IMR-90 (cell line): ENCODE measurements around the gene SHROOM3. TPM values are rescaled to one million over a fixed set of nuclear protein-coding genes. Genes with fewer than 3 reads are reported as not detected.

Experiments used
- ATAC-seq: fragments of 200-7000 bp; cut with Tn5 transposase; 2 replicates; pipeline ENCODE4 v1.9.1; 2020; ENCODE audit warnings: low read depth, mild to moderate bottlenecking, moderate library complexity
- BruUV-seq: library from RNA; stranded (reverse); fragments of 400-500 nt; replicated peaks from 2 replicates; lab custom pipeline; 2021; lab: Mats Ljungman, UMichigan
- CTCF ChIA-PET: fragments of 300-600 bp; formaldehyde crosslinking; extraction: SDS; loops from one replicate; lab custom pipeline; 2021; ENCODE audit warnings: antibody characterized with exemption; lab: Yijun Ruan, JAX
- POLR2A ChIA-PET: fragments of 300-600 bp; sonication (Branson Sonifier 250); formaldehyde crosslinking; loops from one replicate; lab custom pipeline; 2022; ENCODE audit warnings: antibody characterized with exemption; ENCODE audit not compliant: unreplicated experiment; lab: Charles Lee
- DNase-seq: peaks from one replicate; pipeline ENCODE4 v3.0.0; 2013
- H2AFZ ChIP-seq: replicated peaks from 2 replicates; pipeline ENCODE3; 2013; ENCODE audit warnings: low read length, mild to moderate bottlenecking; ENCODE audit not compliant: poor library complexity
- H2AK5ac ChIP-seq: 2 replicates; pipeline ENCODE4 v1.6.1; 2013; ENCODE audit warnings: low read depth, low read length, inconsistent platforms
- H2AK9ac ChIP-seq: replicated peaks from 2 replicates; pipeline ENCODE3; 2013; ENCODE audit warnings: mild to moderate bottlenecking, low read depth, low read length, moderate library complexity; ENCODE audit not compliant: poor library complexity
- H2BK120ac ChIP-seq: 2 replicates; pipeline ENCODE4 v1.6.1; 2013; ENCODE audit warnings: low read depth, low read length, inconsistent platforms
- H2BK15ac ChIP-seq: 3 replicates; pipeline ENCODE4 v1.6.1; 2013; ENCODE audit warnings: low read depth, low read length, inconsistent platforms
- H2BK20ac ChIP-seq: 2 replicates; pipeline ENCODE4 v1.6.1; 2013; ENCODE audit warnings: low read depth, mild to moderate bottlenecking, inconsistent platforms, low read length, moderate library complexity
- H2BK5ac ChIP-seq: 2 replicates; pipeline ENCODE4 v1.6.1; 2013; ENCODE audit warnings: mild to moderate bottlenecking, low read depth, low read length, inconsistent platforms; ENCODE audit not compliant: poor library complexity, severe bottlenecking
- H3K14ac ChIP-seq: replicated peaks from 2 replicates; pipeline ENCODE4 v1.6.1; 2013; ENCODE audit warnings: low read depth, low read length, inconsistent platforms
- H3K18ac ChIP-seq: 2 replicates; pipeline ENCODE4 v1.6.1; 2013; ENCODE audit warnings: low read depth, low read length, control low read depth
- H3K23ac ChIP-seq: 2 replicates; pipeline ENCODE4 v1.6.1; 2013; ENCODE audit warnings: low read depth, low read length, inconsistent platforms
- H3K27ac ChIP-seq: 2 replicates; pipeline ENCODE4 v1.5.1; 2013; ENCODE audit warnings: mild to moderate bottlenecking, control low read depth, low read length; ENCODE audit not compliant: insufficient read depth
- H3K27me3 ChIP-seq: 2 replicates; pipeline ENCODE4 v1.6.1; 2013; ENCODE audit warnings: low read length; ENCODE audit not compliant: control insufficient read depth, insufficient read depth
- H3K36me3 ChIP-seq: 2 replicates; pipeline ENCODE4 v1.6.1; 2013; ENCODE audit warnings: low read length, mixed read lengths; ENCODE audit not compliant: control insufficient read depth, insufficient read depth
- H3K4ac ChIP-seq: 2 replicates; pipeline ENCODE4 v1.6.1; 2013; ENCODE audit warnings: low read depth, low read length, inconsistent platforms
- H3K4me1 ChIP-seq: 2 replicates; pipeline ENCODE4 v1.6.1; 2013; ENCODE audit warnings: low read length, mixed read lengths; ENCODE audit not compliant: control insufficient read depth, insufficient read depth
- H3K4me2 ChIP-seq: 2 replicates; pipeline ENCODE4 v1.6.1; 2013; ENCODE audit warnings: low read depth, mild to moderate bottlenecking, control low read depth, low read length, moderate library complexity
- H3K4me3 ChIP-seq: 2 replicates; pipeline ENCODE4 v1.5.1; 2013; ENCODE audit warnings: low read depth, mild to moderate bottlenecking, control low read depth, low read length, moderate library complexity; ENCODE audit not compliant: insufficient read depth
- H3K56ac ChIP-seq: 2 replicates; pipeline ENCODE4 v1.6.1; 2013; ENCODE audit warnings: low read length, inconsistent platforms; ENCODE audit not compliant: insufficient read depth; ENCODE audit errors: extremely low read depth
- H3K79me1 ChIP-seq, 2 experiments: 2 replicates each; pipeline ENCODE4 v1.6.1; 2013; ENCODE audit warnings: low read length in 2 of 2, inconsistent platforms in 1 of 2, low read depth in 1 of 2
- H3K9ac ChIP-seq: 2 replicates; pipeline ENCODE4 v1.6.1; 2013; ENCODE audit warnings: low read depth, low read length, control low read depth
- H3K9me1 ChIP-seq: 2 replicates; pipeline ENCODE4 v1.6.1; 2013; ENCODE audit warnings: low read length, inconsistent platforms; ENCODE audit not compliant: insufficient read depth
- H3K9me3 ChIP-seq: 2 replicates; pipeline ENCODE4 v1.6.1; 2013; ENCODE audit warnings: low read length; ENCODE audit not compliant: control insufficient read depth, insufficient read depth
- H4K20me1 ChIP-seq: 2 replicates; pipeline ENCODE4 v1.6.1; 2013; ENCODE audit warnings: low read length, inconsistent platforms; ENCODE audit not compliant: insufficient read depth
- H4K5ac ChIP-seq: 2 replicates; pipeline ENCODE4 v1.6.1; 2013; ENCODE audit warnings: mild to moderate bottlenecking, low read depth, low read length, control low read depth
- H4K8ac ChIP-seq, 2 experiments: 2 replicates each; pipeline ENCODE4 v1.6.1; 2013; ENCODE audit warnings: low read depth in 2 of 2, low read length in 2 of 2, control low read depth in 1 of 2, inconsistent platforms in 1 of 2
- H4K91ac ChIP-seq: 2 replicates; pipeline ENCODE4 v1.6.1; 2013; ENCODE audit warnings: low read depth, low read length, inconsistent platforms; ENCODE audit not compliant: insufficient read depth
- BHLHE40 ChIP-seq: fragments of 150-350 bp; IDR thresholded peaks from 2 replicates; pipeline ENCODE4 v1.6.1; 2016; ENCODE audit warnings: mild to moderate bottlenecking, low read depth, low read length
- CEBPB ChIP-seq: IDR thresholded peaks from 2 replicates; pipeline ENCODE4 v1.6.1; 2012; ENCODE audit warnings: low read depth, low read length, improper control_type of control experiment
- CHD1 ChIP-seq: IDR thresholded peaks from 2 replicates; pipeline ENCODE4 v1.6.1; 2012; ENCODE audit warnings: low read depth, low read length, improper control_type of control experiment
- CTCF ChIP-seq: conservative IDR thresholded peaks from 2 replicates; pipeline ENCODE4 v1.5.1; 2012; ENCODE audit warnings: mild to moderate bottlenecking, low read depth, low read length, improper control_type of control experiment
- ELK1 ChIP-seq: fragments of 150-350 bp; IDR thresholded peaks from 2 replicates; pipeline ENCODE4 v1.6.1; 2016; ENCODE audit warnings: low read depth, mild to moderate bottlenecking, low read length, moderate library complexity, borderline replicate concordance
- FOS ChIP-seq: fragments of 150-350 bp; IDR thresholded peaks from 2 replicates; pipeline ENCODE4 v1.6.1; 2016; ENCODE audit warnings: low read depth, low read length
- MAFK ChIP-seq: IDR thresholded peaks from 2 replicates; pipeline ENCODE4 v1.6.1; 2012; ENCODE audit warnings: low read depth, low read length, improper control_type of control experiment
- MAZ ChIP-seq: IDR thresholded peaks from 2 replicates; pipeline ENCODE4 v1.6.1; 2012; ENCODE audit warnings: low read depth, mild to moderate bottlenecking, low read length, improper control_type of control experiment, moderate library complexity, borderline replicate concordance
- MXI1 ChIP-seq: IDR thresholded peaks from 2 replicates; pipeline ENCODE4 v1.6.1; 2012; ENCODE audit warnings: low read depth, mild to moderate bottlenecking, low read length, moderate library complexity, borderline replicate concordance
- NFE2L2 ChIP-seq: fragments of 150-350 bp; IDR thresholded peaks from 2 replicates; pipeline ENCODE4 v1.6.1; 2016; ENCODE audit warnings: low read depth, mild to moderate bottlenecking, low read length
- POLR2A ChIP-seq: IDR thresholded peaks from 2 replicates; pipeline ENCODE4 v1.6.1; 2012; ENCODE audit warnings: mild to moderate bottlenecking, low read depth, low read length
- RAD21 ChIP-seq: IDR thresholded peaks from 2 replicates; pipeline ENCODE4 v1.6.1; 2012; ENCODE audit warnings: low read length, improper control_type of control experiment
- RCOR1 ChIP-seq: IDR thresholded peaks from 2 replicates; pipeline ENCODE4 v1.6.1; 2012; ENCODE audit warnings: mild to moderate bottlenecking, low read length, improper control_type of control experiment; ENCODE audit not compliant: insufficient replicate concordance
- RFX5 ChIP-seq: IDR thresholded peaks from 2 replicates; pipeline ENCODE4 v1.8.0; 2012; ENCODE audit warnings: low read depth, mild to moderate bottlenecking, low read length, moderate library complexity
- SMC3 ChIP-seq: fragments of 150-350 bp; IDR thresholded peaks from 2 replicates; pipeline ENCODE4 v1.6.1; 2016; ENCODE audit warnings: low read depth, mild to moderate bottlenecking, antibody characterized with exemption, low read length, moderate library complexity
- dilution Hi-C: fragments of 300-500 bp; cut with HindIII; formaldehyde crosslinking; loops from one replicate; pipeline ENCODE4 v1.14.3; 2018; ENCODE audit warnings: low sequenced_read_pairs; ENCODE audit not compliant: unreplicated experiment
- in situ Hi-C: fragments of 300-500 bp; cut with MboI; formaldehyde crosslinking; loops from 3 replicates; pipeline ENCODE4 v1.14.3; 2019; ENCODE audit warnings: low sequenced_read_pairs, inconsistent platforms, mixed read lengths
- intact Hi-C: fragments of 100-400 bp; cut with micrococcal nuclease; formaldehyde crosslinking; loops from 2 replicates; pipeline ENCODE4 v1.10.0; 2022
- polyA plus RNA-seq, 3 experiments: library from polyadenylated mRNA; depleted of rRNA; stranded (reverse); fragments of >200 nt; gene quantifications; 2 replicates each; pipeline ENCODE4 v1.2.3, GENCODE V29; 2012; ENCODE audit warnings: low replicate concordance in 1 of 3
- total RNA-seq: library from RNA; depleted of rRNA; stranded (reverse); fragments of >200 nt; gene quantifications from 2 replicates; pipeline ENCODE4 v1.2.3, GENCODE V29; 2012
- TF ChIP-seq, protein P1 (sequence below): fragments of 150-350 bp; IDR thresholded peaks from 2 replicates; pipeline ENCODE4 v1.6.1; 2017; ENCODE audit warnings: mild to moderate bottlenecking, antibody characterized with exemption, low read length, low read depth

Gene SHROOM3
- total and polyA plus RNA-seq, 2 of the 4 experiments (the other 2 are of a cell fraction) = 10.8 to 19.5 TPM

GRCh38 chr4:76723373-76723772 is 288.3 kb downstream of the SHROOM3 start:
- Histone ChIP-seq H3K27ac (peak overlapping the region; percentile 64; the same call in 1 of the 2 replicates), H3K9me1 (peaks cover 9% of the 10 kb centered on the region), H3K79me1 (peaks cover 26 to 68% of the 10 kb centered on the region in 2 experiments), H3K4me2 (peak overlapping the region; percentile 0; the same call in 1 of the 2 replicates), H3K4me3 (no peak overlapping the region), H2BK15ac (peak overlapping the region; percentile 35; the same call in 2 of the 3 replicates), H2AK9ac (no peak overlapping the region), H3K56ac (peak overlapping the region; percentile 82), H3K14ac (peak overlapping the region; percentile 75), H2AFZ (no peak overlapping the region), H2BK5ac (peak overlapping the region; percentile 89), H4K20me1 (no peaks in the 10 kb centered on the region), H3K4me1 (peaks cover 19% of the 10 kb centered on the region), H4K5ac (peak overlapping the region; percentile 77; the same call in 1 of the 2 replicates), H3K23ac (peak overlapping the region; percentile 86), H3K27me3 (no peaks in the 10 kb centered on the region), H2BK20ac (peak overlapping the region; percentile 87), H3K4ac (peak overlapping the region; percentile 79), H3K9ac (peak overlapping the region; percentile 19; the same call in 1 of the 2 replicates), H4K91ac (peak overlapping the region; percentile 92), H4K8ac (peak overlapping the region; percentile 47 to 56), H3K18ac (peak overlapping the region; percentile 66), H3K36me3 (no peaks in the 10 kb centered on the region), H3K9me3 (no peaks in the 10 kb centered on the region), H2AK5ac (peak overlapping the region; percentile 46; the same call in 1 of the 2 replicates), H2BK120ac (peak overlapping the region; percentile 90)
- dilution Hi-C loops (no loop called here), in situ Hi-C loops (no loop called here), intact Hi-C loops (no loop called here)
- ATAC-seq (peak; percentile 77), DNase-seq (peak; percentile 63)
- no peak for TF ChIP-seq RFX5
- no peak for TF ChIP-seq RCOR1
- TF ChIP-seq MAZ = no peak
- no peak for TF ChIP-seq POLR2A
- TF ChIP-seq SMC3 = peak; percentile 22
- TF ChIP-seq CHD1 = no peak
- TF ChIP-seq BHLHE40 = no peak
- no peak for TF ChIP-seq CEBPB
- TF ChIP-seq NFE2L2 = no peak
- no peak for TF ChIP-seq FOS
- peak; percentile 36 for TF ChIP-seq CTCF
- TF ChIP-seq, protein P1, sequence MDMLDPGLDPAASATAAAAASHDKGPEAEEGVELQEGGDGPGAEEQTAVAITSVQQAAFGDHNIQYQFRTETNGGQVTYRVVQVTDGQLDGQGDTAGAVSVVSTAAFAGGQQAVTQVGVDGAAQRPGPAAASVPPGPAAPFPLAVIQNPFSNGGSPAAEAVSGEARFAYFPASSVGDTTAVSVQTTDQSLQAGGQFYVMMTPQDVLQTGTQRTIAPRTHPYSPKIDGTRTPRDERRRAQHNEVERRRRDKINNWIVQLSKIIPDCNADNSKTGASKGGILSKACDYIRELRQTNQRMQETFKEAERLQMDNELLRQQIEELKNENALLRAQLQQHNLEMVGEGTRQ = no peak
- TF ChIP-seq RAD21 = peak; percentile 39; the same call in 1 of the 2 replicates
- TF ChIP-seq MAFK = no peak
- no peak for TF ChIP-seq MXI1
- no peak for TF ChIP-seq ELK1
- ChIA-PET POLR2A (no interaction called here), CTCF (interaction anchor here (0.8 to 1.3 kb wide), 6 partner anchors 9 to 154 kb away, joined by 3 to 4 read pairs (median 4); no protein-coding TSS in a partner anchor)
- BruUV-seq = no TSS peak
